GM13977 (cell line): ENCODE results near the gene POFUT1.
"Not testable (repeated sequence)": the region's sequence is repeated elsewhere in the genome, so short reads cannot be mapped to it uniquely, and the experiment has no call there.

Source experiments
- DNase-seq: peaks from one replicate; pipeline ENCODE4 v3.0.0; 2012; ENCODE audit warnings: low spot score
- in situ Hi-C: fragments of 300-500 bp; cut with MboI; formaldehyde crosslinking; loops from one replicate; pipeline ENCODE4 v1.12.0; 2022; ENCODE audit warnings: low sequenced_read_pairs, low pct_unique_long_range_greater_than_20kb, mixed read lengths, inconsistent platforms; ENCODE audit not compliant: unreplicated experiment
- TF ChIP-seq, protein P1 (sequence below): IDR thresholded peaks from 2 replicates; pipeline ENCODE4 v1.5.1; 2012; ENCODE audit warnings: mild to moderate bottlenecking, control low read depth; ENCODE audit not compliant: insufficient read depth; ENCODE audit errors: extremely low read depth, missing control alignments

POFUT1 gene

DNA sequence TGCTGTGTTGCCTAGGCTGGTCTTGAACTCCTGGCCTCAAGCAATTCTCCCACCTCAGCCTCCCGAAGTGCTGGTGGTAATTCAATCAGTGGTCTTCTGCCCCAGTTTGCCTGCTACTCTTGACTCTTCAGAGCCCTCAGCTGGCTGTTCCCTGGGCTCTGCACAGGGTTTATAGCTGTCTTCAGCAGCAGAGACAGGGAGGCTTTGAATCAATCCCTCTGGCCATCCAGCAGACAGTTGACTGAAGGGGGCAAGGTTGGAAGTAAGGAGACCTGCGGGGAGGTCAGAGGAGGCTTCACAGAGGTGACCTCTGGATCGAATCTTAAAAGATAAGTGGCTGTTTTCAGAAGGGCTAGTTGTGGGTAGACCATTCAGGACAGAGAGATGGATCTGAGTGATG lies 43.8 kb downstream of the POFUT1 start:
- TF ChIP-seq, protein P1, sequence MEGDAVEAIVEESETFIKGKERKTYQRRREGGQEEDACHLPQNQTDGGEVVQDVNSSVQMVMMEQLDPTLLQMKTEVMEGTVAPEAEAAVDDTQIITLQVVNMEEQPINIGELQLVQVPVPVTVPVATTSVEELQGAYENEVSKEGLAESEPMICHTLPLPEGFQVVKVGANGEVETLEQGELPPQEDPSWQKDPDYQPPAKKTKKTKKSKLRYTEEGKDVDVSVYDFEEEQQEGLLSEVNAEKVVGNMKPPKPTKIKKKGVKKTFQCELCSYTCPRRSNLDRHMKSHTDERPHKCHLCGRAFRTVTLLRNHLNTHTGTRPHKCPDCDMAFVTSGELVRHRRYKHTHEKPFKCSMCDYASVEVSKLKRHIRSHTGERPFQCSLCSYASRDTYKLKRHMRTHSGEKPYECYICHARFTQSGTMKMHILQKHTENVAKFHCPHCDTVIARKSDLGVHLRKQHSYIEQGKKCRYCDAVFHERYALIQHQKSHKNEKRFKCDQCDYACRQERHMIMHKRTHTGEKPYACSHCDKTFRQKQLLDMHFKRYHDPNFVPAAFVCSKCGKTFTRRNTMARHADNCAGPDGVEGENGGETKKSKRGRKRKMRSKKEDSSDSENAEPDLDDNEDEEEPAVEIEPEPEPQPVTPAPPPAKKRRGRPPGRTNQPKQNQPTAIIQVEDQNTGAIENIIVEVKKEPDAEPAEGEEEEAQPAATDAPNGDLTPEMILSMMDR, result no peak
- in situ Hi-C loops, result no loop called here
- no peak for DNase-seq

DNA sequence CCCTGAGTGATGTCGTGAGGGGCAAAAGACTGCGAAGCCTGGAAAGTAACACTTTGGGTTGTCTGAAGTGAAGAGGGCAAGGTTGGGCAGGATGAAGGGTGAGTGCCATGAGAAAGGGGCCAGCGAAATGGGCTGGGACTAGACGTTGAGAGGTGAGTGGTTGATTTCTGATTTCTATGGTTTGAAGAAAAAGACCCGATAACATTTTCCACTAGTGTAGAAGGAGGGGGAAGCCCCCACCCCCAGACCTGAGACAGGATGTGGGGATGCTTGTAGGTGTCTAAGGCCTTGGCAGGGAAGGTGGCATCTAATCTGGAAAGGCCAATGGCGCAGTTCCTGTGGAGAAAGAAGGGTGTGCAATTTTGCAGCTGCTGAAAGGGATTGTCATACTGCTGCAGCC lies 44.5 kb downstream of the POFUT1 start:
- in situ Hi-C loops, result no loop called here
- no peak for DNase-seq
- TF ChIP-seq, protein P1, result no peak

DNA sequence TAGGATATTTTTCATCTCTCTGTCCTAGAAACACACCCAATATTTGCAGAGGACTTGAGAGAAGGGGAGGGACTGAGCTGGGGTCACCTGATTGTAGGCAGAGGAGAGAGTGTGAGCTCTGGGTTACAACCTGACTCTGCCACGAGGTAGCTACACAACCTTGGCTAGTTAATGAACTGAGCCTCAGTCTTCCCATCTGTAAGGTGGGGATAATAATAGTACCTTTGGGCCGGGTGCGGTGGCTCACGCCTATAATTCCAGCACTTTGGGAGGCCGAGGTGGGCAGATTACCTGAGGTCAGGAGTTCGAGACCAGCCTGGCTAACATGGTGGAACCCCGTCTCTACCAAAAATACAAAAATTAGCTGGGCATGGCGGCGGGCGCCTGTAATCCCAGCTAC lies 53.3 kb downstream of the POFUT1 start:
- DNase-seq, in situ Hi-C loops: not testable (repeated sequence)

DNA sequence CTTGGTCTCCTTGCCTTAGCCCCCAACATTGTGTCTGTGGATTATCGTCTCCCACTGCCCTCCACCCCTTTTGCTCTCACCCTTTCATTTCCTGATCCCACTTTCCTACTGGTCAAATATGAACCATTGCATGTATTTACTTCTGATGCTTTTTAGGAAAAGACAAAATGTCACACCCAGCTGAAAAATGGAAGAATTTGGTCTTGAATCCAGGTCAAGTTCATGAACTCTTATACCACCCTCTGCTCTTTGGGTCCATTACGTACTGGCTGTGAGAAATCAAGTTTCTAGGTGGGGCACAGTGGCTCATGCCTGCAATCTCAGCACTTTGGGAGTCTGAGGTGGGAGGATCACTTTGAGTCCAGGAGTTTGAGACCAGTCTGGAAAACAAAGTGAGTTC lies 54.0 kb downstream of the POFUT1 start:
- in situ Hi-C loops, result no loop called here
- TF ChIP-seq, protein P1, result no peak
- DNase-seq, result no peak

DNA sequence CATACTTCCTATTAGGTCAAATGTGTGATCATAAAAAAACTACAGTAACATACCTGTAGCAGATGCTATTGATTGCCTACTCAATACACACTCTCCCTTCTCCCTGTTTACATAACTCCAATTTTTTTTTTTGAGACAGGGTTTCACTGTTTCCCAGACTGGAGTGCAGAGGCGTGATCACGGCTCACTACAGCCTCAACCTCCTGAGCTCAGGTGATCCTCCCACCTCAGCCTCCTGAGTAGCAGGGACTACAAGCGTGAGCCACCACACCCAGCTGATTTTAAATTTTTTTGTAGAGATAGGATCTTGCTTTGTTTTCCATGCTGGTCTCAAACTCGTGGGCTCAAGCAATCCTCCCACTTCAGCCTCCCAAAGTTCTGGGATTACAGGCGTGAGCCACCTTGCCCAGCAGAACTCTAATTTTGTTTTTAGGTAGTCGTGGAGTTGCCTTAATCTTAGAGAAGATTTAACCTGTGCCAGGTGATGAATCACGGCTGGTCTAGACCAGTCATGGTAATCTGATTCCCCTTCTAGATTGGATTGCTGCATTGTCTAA lies 55.8 kb downstream of the POFUT1 start:
- no peak for DNase-seq
- in situ Hi-C loops, result no loop called here
- TF ChIP-seq, protein P1, result no peak

DNA sequence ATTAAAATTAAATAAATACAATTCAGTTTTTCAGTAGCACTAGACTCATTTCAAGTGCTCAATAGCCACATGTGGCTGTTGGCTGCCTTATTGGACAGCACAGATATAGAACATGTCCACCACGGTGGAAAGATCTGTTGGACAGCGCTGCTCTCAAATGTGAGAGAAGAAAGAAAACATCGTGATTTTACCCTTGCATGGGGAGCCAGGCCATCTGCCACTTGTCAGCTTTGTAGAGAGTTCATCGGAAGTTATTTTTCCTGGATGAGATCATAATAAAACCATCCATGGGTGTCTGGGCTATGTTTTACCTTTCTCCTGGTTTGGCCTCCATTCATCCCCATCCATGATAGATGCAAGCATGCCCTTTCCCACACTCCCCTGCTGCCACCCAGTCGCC lies 63.9 kb downstream of the POFUT1 start:
- DNase-seq, result no peak
- in situ Hi-C loops, result no loop called here
- TF ChIP-seq, protein P1, result no peak

DNA sequence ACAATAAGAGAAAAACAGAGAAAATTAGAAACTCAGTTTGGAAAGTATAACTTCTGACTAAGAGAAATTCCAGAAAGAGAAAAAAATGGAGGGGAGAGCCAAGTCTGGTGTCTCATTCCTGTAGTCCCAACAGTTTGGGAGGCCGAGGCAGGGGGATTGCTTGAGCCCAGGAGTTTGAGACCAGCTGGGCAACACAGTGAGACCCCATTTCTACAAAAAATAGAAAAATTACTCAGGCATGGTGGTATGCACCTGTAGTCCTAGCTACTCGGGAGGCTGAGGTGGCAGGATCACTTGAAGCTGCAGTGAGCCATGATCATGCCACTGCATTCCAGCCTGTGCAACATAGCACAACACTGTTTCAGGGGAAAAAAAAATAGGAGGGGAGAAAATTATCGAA lies 66.7 kb downstream of the POFUT1 start:
- TF ChIP-seq, protein P1, result no peak
- in situ Hi-C loops, result no loop called here
- no peak for DNase-seq

DNA sequence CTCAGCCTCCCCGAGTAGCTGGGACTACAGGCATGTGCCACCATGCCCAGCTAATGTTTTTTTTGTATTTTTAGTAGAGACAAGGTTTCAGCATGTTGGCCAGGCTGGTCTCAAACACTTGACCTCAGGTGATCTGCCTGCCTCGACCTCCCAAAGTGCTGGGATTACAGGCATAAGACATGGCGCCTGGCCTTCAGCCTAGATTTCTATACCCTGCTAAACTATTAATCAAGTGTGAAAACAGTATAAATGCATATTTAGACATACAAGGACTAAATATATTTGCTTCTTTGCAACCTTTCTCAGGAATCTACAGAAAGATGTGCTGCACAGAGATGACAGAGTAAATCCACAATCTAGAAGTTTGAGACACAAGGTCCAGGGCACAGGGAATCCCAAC lies 67.5 kb downstream of the POFUT1 start:
- DNase-seq, in situ Hi-C loops: not testable (repeated sequence)
